IPS DF 4.7 (cell line): ENCODE data around the gene CD28.
"Not testable (repeated sequence)": the region's sequence is repeated elsewhere in the genome, so short reads cannot be mapped to it uniquely, and the experiment has no call there.

ENCODE experiments used
- DNase-seq: peaks from one replicate; pipeline ENCODE4 v3.0.0-alpha.2; 2013; ENCODE audit warnings: low spot score; ENCODE audit errors: extremely low read depth

Gene CD28

DNA sequence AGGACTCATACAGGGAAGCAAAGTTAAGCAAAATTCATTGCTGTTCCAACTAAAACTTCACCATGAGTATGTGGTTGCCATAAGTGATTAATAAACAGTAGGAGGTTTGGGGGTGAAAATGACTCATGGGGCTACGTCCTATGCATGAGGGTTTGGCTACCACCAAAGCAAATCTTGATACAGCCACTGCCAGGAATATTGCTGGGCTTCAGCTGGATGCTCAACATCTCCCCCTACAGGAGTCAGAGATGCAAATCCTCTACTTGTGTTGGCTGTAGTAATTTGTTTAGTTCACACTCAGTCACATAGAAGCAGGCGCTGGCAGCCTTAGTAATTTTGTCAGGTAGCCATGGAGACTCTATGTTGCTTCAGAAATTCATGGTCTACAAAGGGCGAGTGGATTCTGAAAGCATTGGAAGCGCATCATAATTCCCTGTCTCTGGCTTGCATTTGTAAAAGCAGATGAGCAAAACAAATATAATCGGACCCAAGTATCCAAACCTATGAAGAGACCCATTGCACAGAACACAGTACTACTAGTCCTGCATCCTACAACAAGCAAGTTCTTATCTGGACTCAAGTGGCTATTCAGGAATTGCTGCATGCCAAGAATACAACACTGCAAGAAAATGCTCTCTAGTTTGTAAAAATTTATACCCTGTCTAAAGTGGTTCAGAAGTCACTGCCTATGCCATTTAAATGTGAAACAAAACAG, 76.0 kb downstream of the CD28 start:
- peak; percentile 74 for DNase-seq

DNA sequence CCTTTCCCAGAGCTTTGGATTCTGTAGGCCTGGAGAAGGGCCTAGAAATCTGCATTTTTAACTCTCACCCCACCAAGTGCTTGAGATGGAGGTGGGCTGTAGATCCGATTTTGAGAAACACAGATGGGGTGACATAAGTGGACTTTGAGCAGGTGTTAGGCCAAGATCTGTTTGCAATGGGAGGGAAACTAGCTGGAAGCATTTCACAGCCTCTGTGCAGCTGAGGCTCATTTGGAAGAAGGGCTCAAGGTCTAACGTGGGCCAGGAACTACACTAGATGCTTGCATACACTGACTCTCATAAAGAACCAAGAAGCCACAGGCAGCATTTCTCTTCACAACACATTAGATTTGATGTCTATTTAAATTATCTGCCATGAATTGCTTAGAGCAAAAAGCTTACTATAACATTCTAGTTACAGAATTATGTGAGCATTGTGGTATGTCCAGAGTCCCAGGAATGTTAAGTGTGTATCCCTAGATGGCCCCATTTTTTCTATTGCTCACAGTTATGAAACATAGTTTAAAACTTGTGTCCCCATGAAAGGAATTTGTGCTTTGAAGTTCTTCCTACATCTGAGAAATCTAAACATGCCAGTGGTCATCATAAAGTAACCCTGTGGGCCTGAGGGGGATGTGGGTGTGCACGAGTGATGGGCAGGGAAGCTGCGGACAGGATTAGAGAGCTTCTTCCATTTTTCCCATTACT, 77.2 kb downstream of the CD28 start:
- DNase-seq = no peak

DNA sequence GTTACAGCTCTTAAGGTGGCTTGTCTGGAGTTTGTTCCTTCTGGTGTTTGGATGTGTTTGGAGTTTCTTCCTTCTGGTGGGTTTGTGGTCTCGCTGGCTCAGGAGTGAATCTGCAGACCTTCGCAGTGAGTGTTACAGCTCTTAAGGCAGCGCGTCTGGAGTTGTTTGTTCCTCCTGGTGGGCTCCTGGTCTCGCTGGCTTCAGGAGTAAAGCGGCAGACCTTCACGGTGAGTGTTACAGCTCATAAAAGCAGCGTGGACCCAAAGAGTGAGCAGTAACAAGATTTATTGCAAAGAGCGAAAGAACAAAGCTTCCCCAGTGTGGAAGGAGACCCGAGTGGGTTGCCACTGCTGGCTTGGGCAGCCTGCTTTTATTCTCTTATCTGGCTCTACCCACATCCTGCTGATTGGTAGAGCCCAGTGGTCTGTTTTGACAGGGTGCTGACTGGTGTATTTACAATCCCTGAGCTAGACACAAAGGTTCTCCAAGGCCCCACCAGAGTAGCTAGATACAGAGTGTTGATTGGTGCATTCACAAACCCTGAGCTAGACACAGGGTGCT, 78.4 kb downstream of the CD28 start:
- not testable (repeated sequence) for DNase-seq

DNA sequence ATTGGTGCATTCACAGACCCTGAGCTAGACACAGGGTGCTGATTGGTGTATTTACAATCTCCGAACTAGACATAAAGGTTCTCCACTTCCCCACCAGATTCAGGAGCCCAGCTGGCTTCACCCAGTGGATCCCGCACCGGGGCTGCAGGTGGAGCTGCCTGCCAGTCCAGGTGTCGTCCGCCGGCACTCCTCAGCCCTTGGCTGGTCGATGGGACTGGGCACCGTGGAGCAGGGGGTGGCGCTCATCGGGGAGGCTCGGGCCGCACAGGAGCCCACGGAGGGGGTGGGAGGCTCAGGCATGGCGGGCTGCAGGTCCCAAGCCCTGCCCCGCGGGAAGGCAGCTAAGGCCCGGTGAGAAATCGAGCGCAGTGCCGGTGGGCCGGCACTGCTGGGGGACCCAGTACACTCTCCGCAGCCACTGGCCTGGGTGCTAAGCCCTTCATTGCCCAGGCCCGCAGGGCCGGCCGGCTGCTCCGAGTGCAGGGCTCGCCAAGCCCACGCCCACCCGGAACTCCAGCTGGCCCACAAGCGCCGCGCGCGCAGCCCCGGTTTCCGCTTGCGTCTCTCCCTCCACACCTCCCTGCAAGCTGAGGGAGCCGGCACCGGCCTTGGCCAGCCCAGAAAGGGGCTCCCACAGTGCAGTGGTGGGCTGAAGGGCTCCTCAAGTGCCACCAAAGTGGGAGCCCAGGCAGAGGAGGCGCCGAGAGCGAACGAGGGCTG, 79.1 kb downstream of the CD28 start:
- DNase-seq = not testable (repeated sequence)

DNA sequence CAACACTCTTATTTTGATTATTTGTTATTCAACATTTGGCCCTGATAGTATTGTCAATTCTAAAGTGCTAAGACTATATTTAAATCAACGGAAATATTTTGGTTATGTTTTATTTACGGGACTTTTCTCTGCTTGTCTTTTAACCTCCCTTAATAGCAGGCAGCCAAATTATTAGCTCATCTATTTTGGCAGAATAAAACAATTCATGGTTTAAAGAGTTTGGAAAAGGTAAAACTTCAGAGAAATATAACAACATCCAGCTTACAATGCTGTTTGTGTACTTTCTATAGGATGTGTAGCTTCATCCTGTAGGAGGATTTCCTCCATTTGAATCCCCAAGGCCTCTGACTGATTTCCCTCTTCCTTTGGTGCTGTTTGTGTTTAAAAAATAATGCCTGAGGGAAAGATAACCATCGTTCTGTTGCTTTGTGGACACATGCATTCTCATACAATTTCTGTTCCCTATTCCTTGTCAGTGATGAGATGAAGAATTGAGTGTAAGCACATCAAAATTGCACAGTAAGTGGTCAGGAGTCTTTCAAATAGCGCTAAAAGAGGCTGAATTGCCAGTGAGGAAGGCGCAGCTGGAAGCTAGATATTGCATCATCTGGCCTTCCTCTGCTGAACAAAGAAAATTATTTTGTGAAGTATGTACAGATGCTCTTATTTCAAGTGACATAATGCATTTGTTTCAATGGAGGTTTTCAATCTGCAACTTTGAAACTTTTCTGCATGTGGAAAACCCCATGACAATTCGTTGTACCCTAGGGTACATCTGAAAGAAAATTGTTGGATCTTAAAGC, 80.3 kb downstream of the CD28 start:
- no peak for DNase-seq

DNA sequence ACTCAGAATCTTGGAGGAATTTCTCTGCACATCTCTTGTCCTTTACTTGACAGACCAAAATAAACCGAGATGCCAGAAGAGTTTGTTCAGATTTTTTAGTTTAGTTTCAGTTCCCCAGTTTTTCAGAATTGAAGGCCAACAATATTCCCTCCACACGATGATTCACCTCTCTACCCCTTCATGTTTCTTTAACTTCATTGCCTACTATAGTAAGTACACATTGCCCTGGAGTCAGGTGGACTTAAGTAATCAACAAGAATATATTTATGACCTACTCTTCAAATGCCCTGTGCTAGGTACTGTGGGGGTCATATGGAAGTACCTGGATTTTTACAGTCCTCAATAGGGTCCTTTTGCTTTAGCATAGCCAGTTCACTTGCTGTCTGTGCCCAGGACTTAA, 81.5 kb downstream of the CD28 start:
- no peak for DNase-seq
